Stimulated activated CD8-positive, alpha-beta memory T cell treated with anti-CD3 and anti-CD28 coated beads, Interleukin-4, amount 100 ng/mL, for 24 hours (primary cell): ENCODE results near the gene SLC49A3.
"Not testable (repeated sequence)": the region's sequence is repeated elsewhere in the genome, so short reads cannot be mapped to it uniquely, and the experiment has no call there.

ENCODE experiments used
- DNase-seq: peaks from one replicate; pipeline ENCODE4 v3.0.0-alpha.2; 2020; ENCODE audit warnings: low read depth

SLC49A3 gene

DNA sequence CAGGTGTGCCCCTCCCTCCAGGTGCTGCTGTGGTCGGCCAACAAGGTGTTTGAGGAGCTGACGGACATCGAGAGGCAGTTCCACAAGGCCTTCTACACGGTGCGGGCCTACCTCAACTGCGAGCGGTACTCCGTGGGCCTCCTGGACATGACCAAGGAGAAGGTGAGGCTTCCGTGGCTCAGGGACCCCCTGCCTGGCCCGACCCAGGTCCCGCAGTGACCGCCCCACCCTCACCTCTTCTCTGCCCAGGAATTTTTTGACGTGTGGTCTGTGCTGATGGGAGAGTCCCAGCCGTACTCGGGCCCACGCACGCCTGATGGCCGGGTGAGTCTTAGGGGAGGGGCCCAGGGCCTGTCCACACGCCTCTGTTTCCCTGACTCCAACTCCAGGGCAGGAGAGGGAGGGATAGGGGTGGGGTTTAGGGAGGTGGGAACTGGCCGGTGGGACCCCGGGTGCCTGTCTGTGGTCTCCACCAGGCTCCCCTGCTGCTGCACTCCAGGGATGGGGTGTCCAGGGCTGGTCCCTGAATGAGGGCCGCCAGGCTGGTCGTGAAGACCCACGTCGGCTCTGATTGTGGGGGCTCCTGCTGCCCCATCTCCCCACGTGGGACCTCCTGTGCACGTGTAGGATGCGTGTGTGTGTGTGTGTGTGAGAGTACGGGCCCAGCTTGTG is 35.0 kb downstream of the SLC49A3 start:
- DNase-seq, result no peak

GRCh38 chr4:653080-653821 is 35.7 kb downstream of the SLC49A3 start:
- no peak for DNase-seq

GRCh38 chr4:651884-652642 is 36.9 kb downstream of the SLC49A3 start:
- DNase-seq, result no peak

DNA sequence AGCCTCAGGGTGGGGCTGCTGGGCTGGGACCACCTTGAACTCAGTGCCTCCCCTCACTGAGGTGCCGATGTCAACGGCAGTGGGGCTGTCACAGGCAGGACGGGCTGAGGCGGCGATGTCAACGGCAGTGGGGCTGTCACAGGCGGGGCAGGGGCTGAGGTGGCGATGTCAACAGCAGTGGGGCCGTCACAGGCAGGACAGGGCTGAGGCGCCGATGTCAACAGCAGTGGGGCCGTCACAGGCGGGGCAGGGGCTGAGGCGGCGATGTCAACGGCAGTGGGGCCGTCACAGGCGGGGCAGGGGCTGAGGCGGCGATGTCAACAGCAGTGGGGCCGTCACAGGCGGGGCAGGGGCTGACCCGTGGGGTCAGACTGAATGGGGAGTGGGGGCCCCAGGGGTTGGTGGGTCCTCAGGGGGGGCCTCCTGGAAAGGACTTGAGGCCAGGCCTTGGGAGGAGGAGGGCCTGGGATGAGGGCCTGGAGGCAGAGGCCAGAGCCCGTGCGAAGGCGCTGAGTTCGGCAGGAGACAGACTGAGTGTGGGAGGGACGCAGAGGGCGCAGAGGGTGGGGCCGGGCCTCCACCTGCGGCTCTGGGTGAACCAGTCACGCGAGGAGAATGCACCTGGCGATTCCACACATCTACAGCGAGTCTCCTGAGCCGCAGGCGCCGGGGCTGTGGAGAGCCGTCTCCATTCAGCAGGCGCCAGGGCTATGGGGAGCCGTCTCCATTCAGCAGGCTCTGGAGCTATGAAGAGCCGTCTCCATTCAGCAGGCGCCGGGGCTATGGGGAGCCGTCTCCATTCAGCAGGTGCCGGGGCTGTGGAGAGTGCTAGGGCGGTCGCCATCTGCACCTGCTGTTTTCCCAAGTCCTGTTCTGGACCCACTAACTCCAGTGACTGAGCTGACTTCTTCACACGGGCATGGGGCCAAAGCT is 37.7 kb downstream of the SLC49A3 start:
- DNase-seq, result no peak

- no peak for DNase-seq
These were observed 38.5 kb downstream of the SLC49A3 start for GRCh38 chr4:650461-650860.

GRCh38 chr4:649751-650310 is 39.1 kb downstream of the SLC49A3 start:
- DNase-seq, result no peak

GRCh38 chr4:649293-649625 is 39.7 kb downstream of the SLC49A3 start:
- DNase-seq, result no peak

- DNase-seq, result no peak
These were observed 40.2 kb downstream of the SLC49A3 start for GRCh38 chr4:648579-649292.

GRCh38 chr4:647481-647880 is 41.5 kb downstream of the SLC49A3 start:
- DNase-seq, result no peak

DNA sequence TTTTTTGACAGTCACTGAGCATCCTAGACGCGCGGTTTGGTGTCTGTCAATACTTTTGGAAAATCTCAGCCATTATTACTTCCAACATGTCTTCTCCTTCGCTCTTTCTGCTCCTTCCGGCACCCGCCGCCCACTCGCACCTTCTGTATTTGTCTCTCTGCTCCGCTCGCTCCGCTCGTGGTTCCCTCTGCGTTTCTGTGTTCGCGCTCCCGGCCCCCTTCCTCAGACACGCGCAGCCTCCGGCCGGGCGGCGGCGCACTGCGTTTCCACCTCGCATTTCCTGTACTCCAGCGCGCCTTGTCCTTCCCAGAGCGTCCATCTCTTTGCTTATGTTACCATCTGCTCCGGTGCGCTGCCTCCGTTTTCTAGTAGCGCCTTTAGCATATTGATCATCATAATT is 42.5 kb downstream of the SLC49A3 start:
- peak; percentile 16 for DNase-seq

DNA sequence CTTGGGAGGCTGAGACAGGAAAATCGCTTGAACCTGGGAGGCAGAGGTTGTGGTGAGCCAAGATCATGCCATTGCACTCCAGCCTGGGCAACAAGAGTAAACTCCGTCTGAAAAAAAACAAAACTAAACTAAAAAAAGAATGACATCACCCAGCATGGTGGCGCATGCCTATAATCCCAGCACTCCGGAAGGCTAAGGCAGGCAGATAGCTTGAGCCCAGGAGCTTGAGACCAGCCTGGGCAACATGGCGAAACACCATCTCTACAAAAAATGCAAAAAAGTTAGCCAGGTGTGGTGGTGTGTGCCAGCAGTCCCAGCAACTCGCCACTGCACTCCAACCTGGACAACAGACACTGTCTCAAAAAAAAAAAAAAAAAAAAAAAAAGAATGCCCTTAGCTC is 46.6 kb downstream of the SLC49A3 start:
- not testable (repeated sequence) for DNase-seq

DNA sequence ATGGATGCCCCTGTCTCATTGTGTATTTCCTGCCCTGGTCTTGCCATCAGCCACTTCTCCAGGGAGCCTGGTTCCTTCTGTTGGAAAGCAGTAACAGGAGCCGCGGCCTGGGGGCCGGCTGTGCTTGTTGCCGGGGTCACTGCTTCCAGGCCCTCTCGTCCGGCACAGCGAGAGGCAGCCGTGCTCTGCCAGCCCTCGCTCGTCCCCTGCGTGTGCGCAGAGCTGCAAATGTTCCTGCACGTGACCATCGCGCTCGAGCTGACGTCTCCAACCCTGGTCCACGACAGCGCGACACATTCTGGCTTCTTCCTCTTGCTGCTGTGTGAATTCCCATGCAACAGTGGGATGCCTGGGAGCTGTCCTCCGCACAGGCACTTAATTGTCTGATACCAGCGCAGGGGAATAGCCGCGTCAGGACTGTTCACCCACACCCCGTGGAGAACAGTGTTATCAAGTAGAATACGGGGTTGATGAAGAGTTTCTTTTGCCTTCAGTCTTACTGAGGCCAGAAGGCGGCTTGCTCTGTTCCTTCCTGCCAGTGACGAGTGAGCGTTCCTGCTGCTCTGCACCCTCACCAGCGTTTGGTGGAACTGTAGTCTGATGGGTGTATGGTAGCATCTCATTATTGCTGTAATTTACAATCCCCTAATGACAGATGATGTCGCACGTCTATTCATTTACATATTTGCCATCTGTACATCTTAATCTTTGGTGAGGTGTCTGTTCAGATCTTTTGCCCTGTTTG is 51.2 kb downstream of the SLC49A3 start:
- DNase-seq, result no peak

DNA sequence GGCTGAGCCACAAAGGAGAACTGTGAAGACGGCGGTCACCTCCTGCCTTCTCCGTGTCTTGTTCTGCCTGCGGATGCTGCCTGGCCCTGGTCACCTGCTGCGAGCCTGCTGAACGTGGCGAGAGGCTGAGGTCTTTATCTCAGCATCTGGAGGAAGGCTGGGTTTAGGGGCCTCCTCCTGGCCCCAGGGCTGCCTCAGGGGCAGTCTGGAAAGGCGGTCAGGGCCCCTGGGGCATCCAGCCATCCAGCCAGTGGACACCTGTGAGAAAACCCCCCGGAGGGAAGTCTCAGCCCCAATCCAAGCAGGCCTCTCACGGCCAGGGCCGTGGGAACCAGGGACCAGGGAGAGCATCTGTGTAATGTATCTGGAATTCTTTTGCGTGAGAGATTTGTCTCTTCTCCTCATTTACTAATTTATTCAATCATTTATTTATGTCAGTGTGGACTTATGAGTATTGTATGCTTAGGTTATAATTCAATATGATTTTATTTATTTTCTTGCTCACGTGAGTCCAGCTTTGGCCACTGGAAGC is 52.3 kb downstream of the SLC49A3 start:
- no peak for DNase-seq

- DNase-seq, result no peak
These were observed 52.9 kb downstream of the SLC49A3 start for GRCh38 chr4:635851-636627.

- DNase-seq, result not testable (repeated sequence)
These were observed 53.7 kb downstream of the SLC49A3 start for GRCh38 chr4:635066-635835.

- no peak for DNase-seq
These were observed 54.4 kb downstream of the SLC49A3 start for GRCh38 chr4:634599-634985.

- DNase-seq, result no peak
These were observed 54.9 kb downstream of the SLC49A3 start for GRCh38 chr4:633976-634598.

GRCh38 chr4:633406-633805 is 55.5 kb downstream of the SLC49A3 start:
- no peak for DNase-seq
